ENCODE data around the gene SIK1.

DNA sequence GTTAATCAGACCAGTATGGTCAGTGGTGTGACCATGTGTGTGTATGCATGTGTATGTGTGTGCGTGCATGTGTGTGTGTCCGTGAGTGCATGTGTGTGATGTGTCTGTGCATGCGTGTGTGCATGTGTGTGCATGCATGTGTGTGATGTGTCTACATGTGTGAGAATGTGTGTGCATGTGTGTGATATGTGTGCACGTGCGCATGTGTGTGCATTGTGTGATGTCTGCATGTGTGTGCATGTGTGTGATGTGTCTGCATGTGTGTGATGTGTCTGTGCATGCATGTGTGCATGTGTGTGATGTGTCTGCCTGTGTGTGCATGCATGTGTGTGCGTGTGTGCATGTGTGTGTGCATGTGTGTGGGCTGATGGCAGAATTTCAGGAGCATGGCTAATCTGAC, 58.2 kb downstream of the SIK1 start:
- TF ChIP-seq CHD4 (IDR thresholded peaks at IDR 0.05; ENCODE audit: borderline replicate concordance) (no peak), BHLHE40 (IDR thresholded peaks at IDR 0.05; ENCODE audit: low read depth, low read length) (no peak), CTCF (IDR thresholded peaks at IDR 0.05) (no peak), ZNF302 (CRISPR knock-in tag; IDR thresholded peaks at IDR 0.05) (no peak), MYC (IDR thresholded peaks at IDR 0.05; ENCODE audit: borderline replicate concordance, low read length) (no peak), EP300 (IDR thresholded peaks at IDR 0.05) (no peak), SMC3 (IDR thresholded peaks at IDR 0.05) (no peak), POLR2A (IDR thresholded peaks at IDR 0.05; ENCODE audit: low read length) (no peak), JUN (IDR thresholded peaks at IDR 0.05) (no peak), PHF8 (IDR thresholded peaks at IDR 0.05; ENCODE audit: borderline replicate concordance, low read depth) (no peak), ZC3H11A (IDR thresholded peaks at IDR 0.05) (no peak), RCOR1 (IDR thresholded peaks at IDR 0.05; ENCODE audit: low read depth, low read length) (no peak)
- TF ChIP-seq, protein P1, sequence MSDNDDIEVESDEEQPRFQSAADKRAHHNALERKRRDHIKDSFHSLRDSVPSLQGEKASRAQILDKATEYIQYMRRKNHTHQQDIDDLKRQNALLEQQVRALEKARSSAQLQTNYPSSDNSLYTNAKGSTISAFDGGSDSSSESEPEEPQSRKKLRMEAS (IDR thresholded peaks at IDR 0.05): no peak

Data from A549 (cell line).